ENCODE data around the gene FAM240A.
"Not testable (repeated sequence)": the region's sequence is repeated elsewhere in the genome, so short reads cannot be mapped to it uniquely, and the experiment has no call there.

Gene FAM240A

GRCh38 chr3:46574243-46574646, 38.1 kb upstream of the FAM240A start:
- H3K4me3 ChIP-seq (ENCODE audit: low read depth, low read length), result no peak overlapping the region
- TF ChIP-seq CTCF (IDR thresholded peaks at IDR 0.05; ENCODE audit: low read depth, low read length), result no peak

- no peak for TF ChIP-seq CTCF (IDR thresholded peaks at IDR 0.05; ENCODE audit: low read depth, low read length)
- H3K4me3 ChIP-seq (ENCODE audit: low read depth, low read length), result no peak overlapping the region
Measured at GRCh38 chr3:46574881-46575576, 37.3 kb upstream of the FAM240A start.

GRCh38 chr3:46575577-46576222, 36.6 kb upstream of the FAM240A start:
- no peak for TF ChIP-seq CTCF (IDR thresholded peaks at IDR 0.05; ENCODE audit: low read depth, low read length)
- no peak overlapping the region for H3K4me3 ChIP-seq (ENCODE audit: low read depth, low read length)

GRCh38 chr3:46576386-46576785, 35.9 kb upstream of the FAM240A start:
- H3K4me3 ChIP-seq (ENCODE audit: low read depth, low read length), result no peak overlapping the region

GRCh38 chr3:46576879-46577278, 35.4 kb upstream of the FAM240A start:
- no peak overlapping the region for H3K4me3 ChIP-seq (ENCODE audit: low read depth, low read length)
- TF ChIP-seq CTCF (IDR thresholded peaks at IDR 0.05; ENCODE audit: low read depth, low read length), result no peak

More at GRCh38 chr3:46576386-46576785, 35.9 kb upstream of the FAM240A start:
- no peak for TF ChIP-seq CTCF (IDR thresholded peaks at IDR 0.05; ENCODE audit: low read depth, low read length)

GRCh38 chr3:46577580-46578249, 34.6 kb upstream of the FAM240A start:
- H3K4me3 ChIP-seq (ENCODE audit: low read depth, low read length), result not testable (repeated sequence)

- no peak overlapping the region for H3K4me3 ChIP-seq (ENCODE audit: low read depth, low read length)
- TF ChIP-seq CTCF (IDR thresholded peaks at IDR 0.05; ENCODE audit: low read depth, low read length), result no peak
Measured at GRCh38 chr3:46578973-46579755, 33.2 kb upstream of the FAM240A start.

Measured in WI38 (cell line).